WI38 (cell line): ENCODE measurements around the gene CAMK2N2.
"Not testable (repeated sequence)": the region's sequence is repeated elsewhere in the genome, so short reads cannot be mapped to it uniquely, and the experiment has no call there.

Experiments
- H3K4me3 ChIP-seq: 2 replicates; pipeline ENCODE4 v1.5.1; 2011; ENCODE audit warnings: low read depth, mild to moderate bottlenecking, control low read depth, low read length
- TF ChIP-seq, protein P1 (sequence below): IDR thresholded peaks from 2 replicates; pipeline ENCODE4 v1.5.1; 2012; ENCODE audit warnings: low read depth, mild to moderate bottlenecking, control low read depth, low read length

CAMK2N2 gene

DNA sequence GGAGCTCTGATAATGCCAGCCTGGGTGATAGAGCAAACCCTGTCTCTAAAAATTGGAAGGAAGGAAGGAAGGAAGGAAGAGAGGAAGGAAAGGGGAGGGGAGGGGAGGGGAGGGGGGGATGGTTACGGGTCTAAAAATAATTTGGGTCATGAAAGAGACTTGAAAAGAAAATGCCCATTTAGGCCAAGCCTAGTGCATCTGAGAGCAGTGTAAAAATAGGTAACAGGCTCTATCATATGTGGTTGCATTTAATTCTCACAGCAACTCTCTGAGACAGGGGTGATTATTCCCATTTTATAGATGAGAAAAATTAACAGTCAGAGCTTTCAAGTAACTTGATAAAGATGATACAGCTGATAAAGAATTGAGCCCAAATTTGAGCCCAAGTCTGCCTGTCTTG, 10.9 kb upstream of the CAMK2N2 start:
- TF ChIP-seq, protein P1, sequence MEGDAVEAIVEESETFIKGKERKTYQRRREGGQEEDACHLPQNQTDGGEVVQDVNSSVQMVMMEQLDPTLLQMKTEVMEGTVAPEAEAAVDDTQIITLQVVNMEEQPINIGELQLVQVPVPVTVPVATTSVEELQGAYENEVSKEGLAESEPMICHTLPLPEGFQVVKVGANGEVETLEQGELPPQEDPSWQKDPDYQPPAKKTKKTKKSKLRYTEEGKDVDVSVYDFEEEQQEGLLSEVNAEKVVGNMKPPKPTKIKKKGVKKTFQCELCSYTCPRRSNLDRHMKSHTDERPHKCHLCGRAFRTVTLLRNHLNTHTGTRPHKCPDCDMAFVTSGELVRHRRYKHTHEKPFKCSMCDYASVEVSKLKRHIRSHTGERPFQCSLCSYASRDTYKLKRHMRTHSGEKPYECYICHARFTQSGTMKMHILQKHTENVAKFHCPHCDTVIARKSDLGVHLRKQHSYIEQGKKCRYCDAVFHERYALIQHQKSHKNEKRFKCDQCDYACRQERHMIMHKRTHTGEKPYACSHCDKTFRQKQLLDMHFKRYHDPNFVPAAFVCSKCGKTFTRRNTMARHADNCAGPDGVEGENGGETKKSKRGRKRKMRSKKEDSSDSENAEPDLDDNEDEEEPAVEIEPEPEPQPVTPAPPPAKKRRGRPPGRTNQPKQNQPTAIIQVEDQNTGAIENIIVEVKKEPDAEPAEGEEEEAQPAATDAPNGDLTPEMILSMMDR: no peak
- H3K4me3 ChIP-seq: no peak overlapping the region

DNA sequence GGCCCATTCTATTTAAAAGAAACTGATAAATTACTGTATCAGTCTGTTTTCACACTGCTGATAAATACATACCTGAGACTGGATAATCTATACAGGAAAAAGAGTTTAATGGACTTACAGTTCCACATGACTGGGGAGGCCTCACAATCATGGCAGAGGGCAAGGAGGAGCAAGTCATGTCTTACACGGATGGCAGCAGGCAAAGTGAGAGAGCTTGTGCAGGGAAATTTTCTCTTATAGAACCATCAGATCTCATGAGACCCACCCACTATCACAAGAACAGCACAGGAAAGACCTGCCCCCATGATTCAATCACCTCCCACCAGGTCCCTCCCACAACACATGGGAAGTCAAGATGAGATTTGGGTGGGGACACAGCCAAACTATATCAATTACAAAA, 5.9 kb upstream of the CAMK2N2 start:
- not testable (repeated sequence) for H3K4me3 ChIP-seq

DNA sequence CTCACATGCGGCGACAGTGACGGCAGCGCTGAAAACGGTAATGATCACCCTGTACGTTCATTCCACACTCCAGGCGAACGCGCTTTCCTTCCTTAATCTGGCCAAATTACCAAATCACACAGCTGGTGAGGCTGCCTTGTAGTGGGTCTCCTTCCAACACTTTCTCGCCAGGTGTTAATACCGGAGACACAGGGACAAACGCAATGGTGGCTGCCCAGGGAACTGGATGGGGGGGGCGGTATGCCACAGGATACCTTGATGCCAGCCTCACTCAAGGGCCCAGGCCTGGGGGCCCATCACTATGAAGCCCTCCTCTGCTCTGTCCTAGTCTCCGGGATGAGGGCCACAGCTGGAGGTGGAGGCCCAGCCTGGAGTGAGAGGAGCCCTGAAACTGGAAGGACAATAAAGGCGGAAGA, 1.4 kb upstream of the CAMK2N2 start:
- TF ChIP-seq, protein P1: no peak
- no peak overlapping the region for H3K4me3 ChIP-seq

DNA sequence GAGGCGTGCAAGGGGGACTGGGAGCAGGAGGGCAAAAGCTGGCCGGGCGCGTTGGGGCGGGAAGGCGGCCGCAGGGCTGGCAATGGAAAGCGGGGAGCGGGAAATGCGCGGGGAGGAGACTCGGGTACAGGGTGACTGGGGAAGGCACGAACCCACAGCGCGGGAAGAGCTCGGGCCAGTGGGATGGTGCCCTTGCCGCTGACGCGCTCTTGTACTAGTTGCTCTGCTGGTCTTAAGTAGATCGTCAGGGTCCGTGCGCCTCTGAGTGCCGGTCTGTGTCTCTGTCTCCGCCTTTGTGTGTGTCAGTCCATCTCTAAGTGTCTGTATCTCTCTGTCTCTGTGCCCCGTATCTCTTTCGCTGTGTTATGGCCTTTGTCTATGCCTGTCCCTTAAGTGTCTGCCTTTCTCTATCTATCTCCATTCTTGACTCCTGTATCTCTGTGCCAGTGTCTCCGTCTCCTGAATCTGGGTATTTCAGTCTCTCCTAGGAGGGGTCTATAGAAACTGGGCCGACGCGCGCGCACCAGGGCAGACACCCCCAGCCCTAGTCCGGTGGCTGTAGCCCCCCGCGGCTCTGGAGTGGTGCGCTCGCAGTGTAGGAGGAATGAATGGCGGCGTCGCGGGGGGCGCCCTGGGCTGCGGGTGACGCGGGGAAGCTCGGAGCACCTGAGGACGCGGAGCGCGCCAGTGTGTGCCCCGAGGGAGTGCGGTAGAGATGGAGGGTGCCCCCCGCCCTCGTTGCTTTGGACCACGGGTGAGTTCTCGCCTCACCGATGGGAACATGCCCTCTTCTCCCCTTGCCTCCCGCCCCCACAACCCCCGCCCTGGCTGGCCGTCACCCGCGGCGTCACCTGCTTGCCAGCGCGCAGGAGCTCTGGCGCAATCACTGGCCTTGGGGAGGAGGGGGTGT, 756 bp upstream of the CAMK2N2 start:
- TF ChIP-seq, protein P1: no peak
- H3K4me3 ChIP-seq: peak overlapping the region; percentile 54

DNA sequence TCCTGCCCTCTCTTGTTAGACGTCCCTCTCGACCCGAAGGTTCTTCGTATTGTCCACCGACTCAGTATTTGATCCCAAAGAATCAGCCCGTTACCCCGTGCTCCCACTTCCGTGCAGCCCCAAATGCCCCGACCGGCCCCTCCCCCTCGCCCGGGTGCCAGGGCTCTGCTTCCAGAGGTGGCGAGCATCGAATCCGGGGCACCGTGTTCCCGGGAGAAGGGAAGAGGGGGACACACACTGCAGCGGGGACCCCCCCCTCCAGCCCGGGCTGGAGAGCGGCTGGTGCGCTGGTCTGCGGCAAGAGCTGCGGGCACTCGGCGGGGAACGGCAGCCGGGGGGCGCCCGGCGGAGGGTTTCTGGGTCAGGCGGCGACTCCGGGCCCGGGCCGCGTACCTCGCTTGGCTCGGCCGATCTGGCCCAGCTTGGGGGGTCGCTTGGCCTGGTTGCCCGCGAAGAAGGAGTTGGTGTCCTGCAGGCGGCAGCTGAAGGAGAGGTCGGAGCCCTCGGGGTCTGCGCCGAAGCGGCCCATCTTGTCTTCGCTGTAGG, 556 bp downstream of the CAMK2N2 start:
- TF ChIP-seq, protein P1: no peak
- H3K4me3 ChIP-seq: peak overlapping the region; percentile 44

DNA sequence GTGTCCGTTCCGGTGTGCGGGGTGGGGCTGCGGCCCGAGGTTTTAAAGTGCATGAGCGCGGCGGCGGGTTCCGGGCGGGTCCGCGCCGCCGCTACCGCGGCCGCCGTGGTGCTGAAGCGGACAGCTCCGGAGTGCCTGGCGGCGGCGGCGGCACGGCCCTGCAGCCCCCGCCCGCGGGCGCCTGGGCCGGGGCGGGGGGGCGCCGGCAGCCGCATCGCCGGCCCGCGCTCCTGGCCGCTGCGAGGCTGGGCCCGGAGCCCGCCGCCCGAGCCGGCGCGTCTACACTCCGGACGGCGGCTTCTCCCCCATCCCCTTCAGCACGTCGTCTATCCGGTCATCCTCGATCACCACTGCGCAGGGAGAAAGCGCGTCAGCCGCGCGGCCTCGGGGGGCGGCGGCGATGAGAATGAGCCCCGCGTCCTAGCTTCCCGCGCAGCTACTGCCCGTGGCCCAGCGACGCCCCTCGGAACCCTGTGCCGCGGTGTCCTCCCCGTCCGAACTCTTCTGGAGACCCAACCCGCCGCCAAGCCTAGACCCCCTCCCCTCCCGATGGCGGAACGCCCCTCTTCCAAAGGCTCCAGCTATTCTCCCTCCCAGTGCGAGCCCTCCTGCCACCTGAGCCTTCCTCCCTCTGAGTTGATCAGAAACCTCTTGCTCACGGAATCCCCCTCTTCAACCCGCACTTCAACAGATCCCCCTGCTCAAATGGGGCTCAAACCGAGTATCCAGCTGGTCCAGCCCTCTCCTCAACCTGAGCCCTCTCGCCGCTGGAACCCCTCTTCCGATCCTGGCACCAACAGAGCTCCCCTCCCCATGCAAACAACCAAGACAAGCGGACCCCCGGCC, 1.3 kb downstream of the CAMK2N2 start:
- peak overlapping the region; percentile 30 for H3K4me3 ChIP-seq
- TF ChIP-seq, protein P1: no peak

DNA sequence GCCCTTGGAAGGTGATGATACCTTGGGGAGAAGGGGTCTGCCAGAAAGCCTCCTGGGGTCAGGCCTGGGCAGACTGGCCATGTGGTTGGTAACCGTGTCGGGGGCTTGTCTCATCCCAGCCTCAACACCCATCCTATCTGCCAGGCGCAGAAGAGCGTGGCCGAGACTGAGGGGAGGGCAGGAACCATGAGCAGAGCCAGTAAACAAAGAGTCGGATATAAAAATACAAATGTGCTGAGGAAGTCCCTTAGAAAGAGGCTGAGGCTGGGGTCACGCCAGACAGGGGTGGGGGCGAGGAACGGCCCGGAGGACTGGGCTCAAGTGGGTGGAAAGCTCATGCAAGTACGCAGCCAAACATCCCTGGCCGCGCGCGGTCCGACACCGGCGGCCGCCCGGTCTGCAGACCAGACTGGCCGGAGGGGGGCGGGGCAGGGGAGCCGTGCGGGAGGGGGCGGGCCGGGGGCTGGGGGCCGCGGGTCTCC, 1.9 kb downstream of the CAMK2N2 start:
- TF ChIP-seq, protein P1: no peak
- H3K4me3 ChIP-seq: no peak overlapping the region
